Embryonic facial prominence (tissue), 1 donor: ENCODE data around the gene CLEC6A.
"Not testable (repeated sequence)": the region's sequence is repeated elsewhere in the genome, so short reads cannot be mapped to it uniquely, and the experiment has no call there.

Experiments
- DNase-seq: peaks from one replicate; pipeline ENCODE4 v3.0.0-alpha.2; 2016; ENCODE audit errors: extremely low spot score

Gene CLEC6A

GRCh38 chr12:8455727-8456360, at the start of gene CLEC6A:
Gene CLEC6A, plus strand, starts transcription at chr12:8455962. Its CDS starts 150 bp downstream, at chr12:8456112.
- DNase-seq = no peak

GRCh38 chr12:8419576-8419975, 36.2 kb upstream of the CLEC6A start:
- not testable (repeated sequence) for DNase-seq

- DNase-seq = no peak
Measured at GRCh38 chr12:8420506-8420905, 35.3 kb upstream of the CLEC6A start.

- not testable (repeated sequence) for DNase-seq
Measured at GRCh38 chr12:8444536-8445278, 11.1 kb upstream of the CLEC6A start.

- DNase-seq = no peak
Measured at GRCh38 chr12:8445731-8446130, 10.0 kb upstream of the CLEC6A start.

GRCh38 chr12:8446642-8447547, 8.9 kb upstream of the CLEC6A start:
- DNase-seq = no peak

GRCh38 chr12:8449355-8449859, 6.4 kb upstream of the CLEC6A start:
- no peak for DNase-seq

- no peak for DNase-seq
Measured at GRCh38 chr12:8452036-8452435, 3.7 kb upstream of the CLEC6A start.

GRCh38 chr12:8453021-8453513, 2.7 kb upstream of the CLEC6A start:
- no peak for DNase-seq

- no peak for DNase-seq
Measured at GRCh38 chr12:8453796-8454195, 2.0 kb upstream of the CLEC6A start.

GRCh38 chr12:8455271-8455670, 491 bp upstream of the CLEC6A start:
- DNase-seq = no peak

- no peak for DNase-seq
Measured at GRCh38 chr12:8461426-8461825, 5.7 kb downstream of the CLEC6A start.

GRCh38 chr12:8465301-8465996, 9.7 kb downstream of the CLEC6A start:
- DNase-seq = no peak

GRCh38 chr12:8466241-8466640, 10.5 kb downstream of the CLEC6A start:
- no peak for DNase-seq

- no peak for DNase-seq
Measured at GRCh38 chr12:8471090-8471489, 15.3 kb downstream of the CLEC6A start.

GRCh38 chr12:8475508-8476203, 19.9 kb downstream of the CLEC6A start:
- DNase-seq = no peak

- no peak for DNase-seq
Measured at GRCh38 chr12:8482571-8483061, 26.9 kb downstream of the CLEC6A start.

GRCh38 chr12:8483079-8483478, 27.3 kb downstream of the CLEC6A start:
- DNase-seq = no peak

GRCh38 chr12:8491646-8492530, 36.1 kb downstream of the CLEC6A start:
- DNase-seq = no peak

- no peak for DNase-seq
Measured at GRCh38 chr12:8493084-8493483, 37.3 kb downstream of the CLEC6A start.
